Left colon (tissue), 2 donors: ENCODE results near the gene BRD7. TPM values are rescaled to one million over a fixed set of nuclear protein-coding genes. Genes with fewer than 3 reads are reported as not detected.

Source experiments
- ATAC-seq: fragments of 200-7000 bp; cut with Tn5 transposase; one replicate; pipeline ENCODE4 v1.9.1; 2020; ENCODE audit warnings: mild to moderate bottlenecking, moderate library complexity
- DNase-seq, 2 donors: peaks; one replicate each; pipeline ENCODE4 v3.0.0-alpha.2; 2020
- intact Hi-C, 2 donors: fragments of 100-400 bp; cut with DNase I in 1 of 2; cut with micrococcal nuclease in 1 of 2; formaldehyde crosslinking; loops; one replicate each; pipeline versions ENCODE4 v1.11.2 to v1.14.0; 2022; cut with DNase I, micrococcal nuclease
- microRNA-seq, 2 donors: library from miRNA; unstranded; fragments of <30 nt; microRNA quantifications; one replicate each; pipeline versions ENCODE4 v1.1.0 to v1.2.0, GENCODE V29; 2020
- total RNA-seq, 2 donors: library from RNA; stranded (reverse); fragmentation: NEBNext Ultra II Directional; extraction: Animal tissue kit (Norgen Biotek cat#: 25700); gene quantifications; one replicate each; pipeline ENCODE4 v1.2.1, GENCODE V29; 2021
- donor health status: DM: no; HTN: no; CAD: no.
- donor health status: DM: yes; HTN: yes; CAD: no.

BRD7 gene
- total RNA-seq, 2 donors from 2014 or later = 54.3 to 54.5 TPM

- ATAC-seq (no peak), DNase-seq (no peak)
- intact Hi-C loops = no loop called here
Measured at GRCh38 chr16:50271148-50272041, 97.4 kb downstream of the BRD7 start.

GRCh38 chr16:50270510-50271147 is 98.2 kb downstream of the BRD7 start:
- no peak for ATAC-seq

GRCh38 chr16:50269769-50270509 is 98.8 kb downstream of the BRD7 start:
- peak in 1 of 2 donors; percentile 4 for DNase-seq
- intact Hi-C loops = no loop called here
- ATAC-seq = no peak

More at GRCh38 chr16:50270510-50271147, 98.2 kb downstream of the BRD7 start:
- no peak for DNase-seq
- intact Hi-C loops = no loop called here

- intact Hi-C loops = no loop called here
- ATAC-seq = no peak
- DNase-seq = no peak
Measured at GRCh38 chr16:50269061-50269705, 99.6 kb downstream of the BRD7 start.

GRCh38 chr16:50268352-50268751 is 100.4 kb downstream of the BRD7 start:
- peak in 1 of 2 donors; percentile 9 for DNase-seq
- intact Hi-C loops = no loop called here
- ATAC-seq = no peak

GRCh38 chr16:50267651-50268050 is 101.1 kb downstream of the BRD7 start:
- peak; percentile 17 for ATAC-seq
- peak in 1 of 2 donors; percentile 31 for DNase-seq
- intact Hi-C loops = no loop called here

GRCh38 chr16:50267151-50267631 is 101.6 kb downstream of the BRD7 start:
- ATAC-seq (peak; percentile 0), DNase-seq (peak in 1 of 2 donors; percentile 20)
- intact Hi-C loops = no loop called here

GRCh38 chr16:50266337-50267091 is 102.3 kb downstream of the BRD7 start, which contains the start of gene ADCY7:
Gene ADCY7 (plus strand): TSS chr16:50266551. CDS start chr16:50288180, 21,629 bp downstream.
- intact Hi-C loops = no loop called here
- DNase-seq (peak; percentile 86 to 88), ATAC-seq (peak; percentile 90)

Small RNAs within 50 kb of the gene (microRNA-seq; reads per million reads assigned to microRNA genes)
- gene MIR6771 = 0 reads per million in 2 donors

Other genes with a start within 250 kb of the BRD7 start
- gene TENT4B, start 215.7 kb downstream of the BRD7 start, total RNA-seq = 10 to 100 TPM; 10.6 to 13.3 TPM
- 10 to 100 TPM; 14.2 to 20.8 TPM for gene ADCY7, start 102.4 kb downstream of the BRD7 start, total RNA-seq
- gene NKD1, start 179.4 kb upstream of the BRD7 start, total RNA-seq = 1 to 10 TPM; 1.6 to 5.6 TPM